ENCODE measurements around the gene SV2C.

- TF ChIP-seq TCF7L2 (IDR thresholded peaks at IDR 0.05; ENCODE audit: borderline replicate concordance, extremely low read depth, insufficient read depth, insufficient read length) (no peak), ZBTB33 (IDR thresholded peaks at IDR 0.05; ENCODE audit: extremely low read depth, insufficient replicate concordance, low read length) (no peak), CTCF (IDR thresholded peaks at IDR 0.05 in 2 of 3, conservative IDR thresholded peaks at IDR 0.05 in 1 of 3; ENCODE audit: borderline replicate concordance in 1 of 3, insufficient read depth in 1 of 3, low read depth in 2 of 3, low read length in 2 of 3) (no peak), RAD21 (IDR thresholded peaks at IDR 0.05; ENCODE audit: low read depth) (no peak), EZH2 (IDR thresholded peaks at IDR 0.05) (no peak), CEBPB (IDR thresholded peaks at IDR 0.05; ENCODE audit: low read depth) (no peak), POLR2A (IDR thresholded peaks at IDR 0.05; ENCODE audit: borderline replicate concordance, extremely low read depth, insufficient read depth, insufficient read length) (no peak), SRF (IDR thresholded peaks at IDR 0.05; ENCODE audit: low read depth) (no peak)
- TF ChIP-seq, protein P1, sequence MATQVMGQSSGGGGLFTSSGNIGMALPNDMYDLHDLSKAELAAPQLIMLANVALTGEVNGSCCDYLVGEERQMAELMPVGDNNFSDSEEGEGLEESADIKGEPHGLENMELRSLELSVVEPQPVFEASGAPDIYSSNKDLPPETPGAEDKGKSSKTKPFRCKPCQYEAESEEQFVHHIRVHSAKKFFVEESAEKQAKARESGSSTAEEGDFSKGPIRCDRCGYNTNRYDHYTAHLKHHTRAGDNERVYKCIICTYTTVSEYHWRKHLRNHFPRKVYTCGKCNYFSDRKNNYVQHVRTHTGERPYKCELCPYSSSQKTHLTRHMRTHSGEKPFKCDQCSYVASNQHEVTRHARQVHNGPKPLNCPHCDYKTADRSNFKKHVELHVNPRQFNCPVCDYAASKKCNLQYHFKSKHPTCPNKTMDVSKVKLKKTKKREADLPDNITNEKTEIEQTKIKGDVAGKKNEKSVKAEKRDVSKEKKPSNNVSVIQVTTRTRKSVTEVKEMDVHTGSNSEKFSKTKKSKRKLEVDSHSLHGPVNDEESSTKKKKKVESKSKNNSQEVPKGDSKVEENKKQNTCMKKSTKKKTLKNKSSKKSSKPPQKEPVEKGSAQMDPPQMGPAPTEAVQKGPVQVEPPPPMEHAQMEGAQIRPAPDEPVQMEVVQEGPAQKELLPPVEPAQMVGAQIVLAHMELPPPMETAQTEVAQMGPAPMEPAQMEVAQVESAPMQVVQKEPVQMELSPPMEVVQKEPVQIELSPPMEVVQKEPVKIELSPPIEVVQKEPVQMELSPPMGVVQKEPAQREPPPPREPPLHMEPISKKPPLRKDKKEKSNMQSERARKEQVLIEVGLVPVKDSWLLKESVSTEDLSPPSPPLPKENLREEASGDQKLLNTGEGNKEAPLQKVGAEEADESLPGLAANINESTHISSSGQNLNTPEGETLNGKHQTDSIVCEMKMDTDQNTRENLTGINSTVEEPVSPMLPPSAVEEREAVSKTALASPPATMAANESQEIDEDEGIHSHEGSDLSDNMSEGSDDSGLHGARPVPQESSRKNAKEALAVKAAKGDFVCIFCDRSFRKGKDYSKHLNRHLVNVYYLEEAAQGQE (IDR thresholded peaks at IDR 0.05; ENCODE audit: low read depth): no peak
Observed at GRCh38 chr5:76402251-76402885, 319.2 kb downstream of the SV2C start.

Measured in HCT116 (cell line).